Natural killer cell treated with Interleukin-12 subunit alpha and Interleukin-12 subunit beta and Interleukin-15 and Interleukin-18, amount 100 ng/mL, for 72 hours (primary cell): ENCODE results near the gene DNLZ. TPM values are rescaled to one million over a fixed set of nuclear protein-coding genes. Genes with fewer than 3 reads are reported as not detected.
"Not testable (repeated sequence)": the region's sequence is repeated elsewhere in the genome, so short reads cannot be mapped to it uniquely, and the experiment has no call there.

Experiments used
- ATAC-seq, 2 donors: fragments of 150-1000 bp; cut with Tn5 transposase in 1 of 2; sonication (Bioruptor Pico), chemical (Tn5 transposase) in 1 of 2; 2 replicates each; pipeline ENCODE4 v1.10.0; 2021
- DNase-seq: peaks from one replicate; pipeline ENCODE4 v3.0.0; 2022; ENCODE audit warnings: low spot score
- H3K27ac Mint-ChIP-seq, 2 donors: 1 replicate in 1 of 2; 2 replicates in 1 of 2; pipeline ENCODE4 v1.8.0; 2022; ENCODE audit warnings: mixed read lengths in 2 of 2, mild to moderate bottlenecking in 1 of 2, moderate library complexity in 1 of 2
- H3K27me3 Mint-ChIP-seq, 2 donors: 1 replicate in 1 of 2; 2 replicates in 1 of 2; pipeline ENCODE4 v1.8.0; 2022; ENCODE audit warnings: mixed read lengths in 2 of 2
- H3K36me3 Mint-ChIP-seq: one replicate; pipeline ENCODE4 v1.8.0; 2022; ENCODE audit warnings: mixed read lengths
- H3K4me1 Mint-ChIP-seq, 2 donors: 1 replicate in 1 of 2; 2 replicates in 1 of 2; pipeline ENCODE4 v1.8.0; 2022; ENCODE audit warnings: low read depth in 2 of 2, mixed read lengths in 2 of 2, mild to moderate bottlenecking in 1 of 2
- H3K4me3 Mint-ChIP-seq: one replicate; pipeline ENCODE4 v1.8.0; 2022; ENCODE audit warnings: mixed read lengths
- H3K9me3 Mint-ChIP-seq: 2 replicates; pipeline ENCODE4 v1.8.0; 2022; ENCODE audit warnings: mixed read lengths
- total RNA-seq, 2 donors: library from RNA; stranded (reverse); gene quantifications; one replicate each; pipeline ENCODE4 v1.2.3, GENCODE V29; 2022

The DNLZ gene
- total RNA-seq, 2 donors from 2014 or later: 30.0 to 41.2 TPM

- Mint-ChIP-seq H3K4me3 (peak within 1 kb of the TSS; percentile 63), H3K4me1 (peaks cover 0 to 3% of the 10 kb centered on the region in 2 donors), H3K36me3 (no peaks in the 10 kb centered on the region), H3K27ac (no peak within 1 kb of the TSS), H3K9me3 (no peaks in the 10 kb centered on the region), H3K27me3 (peaks cover 0 to 2% of the 10 kb centered on the region in 2 donors)
- ATAC-seq (peak; percentile 52), DNase-seq (no peak)
Measured at GRCh38 chr9:136327304-136327974, 36.1 kb downstream of the DNLZ start, which contains the start of gene GPSM1. TSS of gene GPSM1 (plus strand) at chr9:136327539. CDS start at chr9:136327696, 157 bp downstream.

- no peaks in the 10 kb centered on the region for H3K36me3 Mint-ChIP-seq
- ATAC-seq: no peak
- peaks cover 0 to 2% of the 10 kb centered on the region in 2 donors for H3K27me3 Mint-ChIP-seq
- no peaks in the 10 kb centered on the region for H3K9me3 Mint-ChIP-seq
- H3K4me1 Mint-ChIP-seq: peaks cover 0 to 3% of the 10 kb centered on the region in 2 donors
- H3K27ac Mint-ChIP-seq: no peak overlapping the region
- H3K4me3 Mint-ChIP-seq: peak overlapping the region; percentile 63
- DNase-seq: no peak
Measured at GRCh38 chr9:136326761-136327303, 36.7 kb downstream of the DNLZ start.

- ATAC-seq: no peak
- no peak overlapping the region for H3K27ac Mint-ChIP-seq
- no peaks in the 10 kb centered on the region for H3K36me3 Mint-ChIP-seq
- peaks cover 0 to 2% of the 10 kb centered on the region in 2 donors for H3K27me3 Mint-ChIP-seq
- DNase-seq: no peak
- no peaks in the 10 kb centered on the region for H3K9me3 Mint-ChIP-seq
- H3K4me1 Mint-ChIP-seq: peaks cover 0 to 3% of the 10 kb centered on the region in 2 donors
- H3K4me3 Mint-ChIP-seq: no peak overlapping the region
Measured at GRCh38 chr9:136326061-136326760, 37.3 kb downstream of the DNLZ start.

- ATAC-seq (no peak), DNase-seq (no peak)
- H3K4me3 Mint-ChIP-seq: no peak overlapping the region
- no peaks in the 10 kb centered on the region for H3K9me3 Mint-ChIP-seq
- no peak overlapping the region for H3K27ac Mint-ChIP-seq
- peaks cover 0 to 3% of the 10 kb centered on the region in 2 donors for H3K4me1 Mint-ChIP-seq
- H3K36me3 Mint-ChIP-seq: no peaks in the 10 kb centered on the region
- H3K27me3 Mint-ChIP-seq: peaks cover 0 to 2% of the 10 kb centered on the region in 2 donors
Measured at GRCh38 chr9:136325358-136325757, 38.2 kb downstream of the DNLZ start.

- Mint-ChIP-seq H3K9me3 (no peaks in the 10 kb centered on the region), H3K36me3 (no peaks in the 10 kb centered on the region), H3K4me3 (no peak overlapping the region), H3K27ac (no peak overlapping the region), H3K4me1 (peaks cover 0 to 3% of the 10 kb centered on the region in 2 donors), H3K27me3 (peaks cover 0 to 2% of the 10 kb centered on the region in 2 donors)
- no peak for DNase-seq
- no peak for ATAC-seq
Measured at GRCh38 chr9:136324501-136325300, 38.8 kb downstream of the DNLZ start.

- no peaks in the 10 kb centered on the region for H3K27me3 Mint-ChIP-seq
- H3K9me3 Mint-ChIP-seq: no peaks in the 10 kb centered on the region
Measured at GRCh38 chr9:136323371-136323789, 40.2 kb downstream of the DNLZ start.

GRCh38 chr9:136322756-136323330 is 40.7 kb downstream of the DNLZ start:
- no peak for DNase-seq
- H3K27ac Mint-ChIP-seq: no peak overlapping the region
- H3K4me3 Mint-ChIP-seq: no peak overlapping the region
- H3K4me1 Mint-ChIP-seq: no peaks in the 10 kb centered on the region
- no peak for ATAC-seq
- H3K36me3 Mint-ChIP-seq: no peaks in the 10 kb centered on the region
- H3K27me3 Mint-ChIP-seq: no peaks in the 10 kb centered on the region
- no peaks in the 10 kb centered on the region for H3K9me3 Mint-ChIP-seq

More at GRCh38 chr9:136323371-136323789, 40.2 kb downstream of the DNLZ start:
- Mint-ChIP-seq H3K4me3 (no peak overlapping the region), H3K27ac (no peak overlapping the region), H3K36me3 (no peaks in the 10 kb centered on the region), H3K4me1 (no peaks in the 10 kb centered on the region)
- DNase-seq: no peak
- no peak for ATAC-seq

GRCh38 chr9:136321561-136321960 is 42.0 kb downstream of the DNLZ start:
- ATAC-seq (no peak), DNase-seq (no peak)
- Mint-ChIP-seq H3K27ac (no peak overlapping the region), H3K36me3 (peaks cover 2% of the 10 kb centered on the region), H3K4me1 (peaks cover 5 to 9% of the 10 kb centered on the region in 2 donors), H3K27me3 (no peaks in the 10 kb centered on the region), H3K4me3 (no peak overlapping the region), H3K9me3 (peaks cover under 1% of the 10 kb centered on the region)

- not testable (repeated sequence) for H3K4me3 Mint-ChIP-seq, DNase-seq, H3K9me3 Mint-ChIP-seq, H3K27me3 Mint-ChIP-seq, H3K27ac Mint-ChIP-seq, H3K36me3 Mint-ChIP-seq, ATAC-seq
- H3K4me1 Mint-ChIP-seq: peaks cover 11 to 15% of the 10 kb centered on the region in 2 donors
Measured at GRCh38 chr9:136320972-136321371, 42.6 kb downstream of the DNLZ start.

GRCh38 chr9:136319955-136320354 is 43.6 kb downstream of the DNLZ start:
- H3K36me3 Mint-ChIP-seq, H3K9me3 Mint-ChIP-seq, H3K27ac Mint-ChIP-seq, DNase-seq, H3K27me3 Mint-ChIP-seq, H3K4me3 Mint-ChIP-seq, ATAC-seq: not testable (repeated sequence)
- peaks cover 14 to 23% of the 10 kb centered on the region in 2 donors for H3K4me1 Mint-ChIP-seq

- not testable (repeated sequence) for H3K9me3 Mint-ChIP-seq, H3K27ac Mint-ChIP-seq, ATAC-seq, H3K27me3 Mint-ChIP-seq, H3K36me3 Mint-ChIP-seq, DNase-seq, H3K4me3 Mint-ChIP-seq
- H3K4me1 Mint-ChIP-seq: peaks cover 14 to 24% of the 10 kb centered on the region in 2 donors
Measured at GRCh38 chr9:136319244-136319643, 44.3 kb downstream of the DNLZ start.

- Mint-ChIP-seq H3K4me3 (no peak overlapping the region), H3K36me3 (peaks cover 9% of the 10 kb centered on the region), H3K9me3 (peaks cover 8% of the 10 kb centered on the region), H3K4me1 (peaks cover 14 to 24% of the 10 kb centered on the region in 2 donors), H3K27ac (no peak overlapping the region), H3K27me3 (no peaks in the 10 kb centered on the region)
- DNase-seq: no peak
- no peak for ATAC-seq
Measured at GRCh38 chr9:136318776-136319241, 44.7 kb downstream of the DNLZ start.

GRCh38 chr9:136318111-136318775 is 45.3 kb downstream of the DNLZ start:
- H3K4me3 Mint-ChIP-seq: no peak overlapping the region
- H3K27ac Mint-ChIP-seq: no peak overlapping the region
- no peak for DNase-seq
- peaks cover 8% of the 10 kb centered on the region for H3K9me3 Mint-ChIP-seq
- H3K36me3 Mint-ChIP-seq: peaks cover 9% of the 10 kb centered on the region
- ATAC-seq: no peak
- peaks cover 14 to 24% of the 10 kb centered on the region in 2 donors for H3K4me1 Mint-ChIP-seq
- H3K27me3 Mint-ChIP-seq: no peaks in the 10 kb centered on the region
